Endodermal cell (in vitro differentiated cells): ENCODE data around the gene ZNF423. TPM values are rescaled to one million over a fixed set of nuclear protein-coding genes. Genes with fewer than 3 reads are reported as not detected.

ENCODE experiments used
- DNase-seq: peaks from one replicate; pipeline ENCODE4 v3.0.0-alpha.2; 2017
- H3K27ac ChIP-seq: 2 replicates; pipeline ENCODE4 v1.5.1; 2013; ENCODE audit warnings: mild to moderate bottlenecking, low read depth, low read length, moderate library complexity
- H3K27me3 ChIP-seq: 2 replicates; pipeline ENCODE4 v1.6.1; 2013; ENCODE audit warnings: mild to moderate bottlenecking, low read length, moderate library complexity; ENCODE audit not compliant: insufficient read depth, control insufficient read depth, poor library complexity, severe bottlenecking
- H3K36me3 ChIP-seq: 2 replicates; pipeline ENCODE4 v1.7.0; 2013; ENCODE audit warnings: mild to moderate bottlenecking, low read length, moderate library complexity; ENCODE audit not compliant: control insufficient read depth, insufficient read depth
- H3K4me1 ChIP-seq: one replicate; pipeline ENCODE4 v1.7.0; 2013; ENCODE audit warnings: low read length; ENCODE audit not compliant: control insufficient read depth, insufficient read depth
- H3K4me3 ChIP-seq: 2 replicates; pipeline ENCODE4 v1.5.1; 2013; ENCODE audit warnings: mild to moderate bottlenecking, low read length, moderate library complexity
- H3K9ac ChIP-seq: 2 replicates; pipeline ENCODE4 v1.6.1; 2013; ENCODE audit warnings: mild to moderate bottlenecking, low read length, moderate library complexity; ENCODE audit not compliant: poor library complexity, severe bottlenecking; ENCODE audit errors: extremely low read depth
- H3K9me3 ChIP-seq: 2 replicates; pipeline ENCODE4 v1.6.1; 2013; ENCODE audit warnings: mild to moderate bottlenecking, low read length, moderate library complexity; ENCODE audit not compliant: control insufficient read depth
- H3K27ac Mint-ChIP-seq: 2 replicates; pipeline ENCODE4 v1.8.0; 2020; ENCODE audit warnings: mixed read lengths
- H3K27me3 Mint-ChIP-seq: 2 replicates; pipeline ENCODE4 v1.8.0; 2021; ENCODE audit warnings: mild to moderate bottlenecking, mixed read lengths; ENCODE audit not compliant: insufficient read depth
- H3K36me3 Mint-ChIP-seq: 2 replicates; pipeline ENCODE4 v1.8.0; 2020; ENCODE audit warnings: low read depth, mixed read lengths
- H3K4me1 Mint-ChIP-seq: 2 replicates; pipeline ENCODE4 v1.8.0; 2020; ENCODE audit warnings: mixed read lengths
- H3K4me3 Mint-ChIP-seq: 2 replicates; pipeline ENCODE4 v1.8.0; 2020; ENCODE audit warnings: mild to moderate bottlenecking, moderate library complexity, mixed read lengths
- H3K9me3 Mint-ChIP-seq: 2 replicates; pipeline ENCODE4 v1.8.0; 2020; ENCODE audit warnings: mild to moderate bottlenecking, mixed read lengths
- CTCF ChIP-seq: fragments of 200-600 bp; sonication (generic); conservative IDR thresholded peaks from 2 replicates; pipeline ENCODE4 v1.5.0; 2021; ENCODE audit warnings: antibody characterized with exemption, mild to moderate bottlenecking
- WGBS, 2 experiments: methylation state at CpG; one replicate each; pipeline versions ENCODE4 v1.1.5 to v1.1.7; 2013; ENCODE audit warnings: missing lambda C conversion rate in 2 of 2, mixed read lengths in 1 of 2; ENCODE audit not compliant: insufficient coverage in 1 of 2, insufficient read length in 1 of 2; 5-methylcytosine and 5-hydroxymethylcytosine counted together
- total RNA-seq, 2 donors: library from RNA; stranded (reverse); fragmentation: NEBNext Ultra II Directional in 1 of 2; extraction: Animal tissue kit (Norgen Biotek cat#: 25700) in 1 of 2; gene quantifications; 2 replicates in 1 of 2; 3 replicates in 1 of 2; pipeline ENCODE4 v1.2.1, GENCODE V29; 2021

ZNF423 gene
- total RNA-seq, 2 donors from 2014 or later = 30.3 to 41.9 TPM

- DNase-seq = no peak
- Mint-ChIP-seq H3K27ac (no peak overlapping the region), H3K4me1 (peaks cover 12% of the 10 kb centered on the region), H3K27me3 (no peaks in the 10 kb centered on the region), H3K4me3 (no peak overlapping the region), H3K36me3 (no peaks in the 10 kb centered on the region), H3K9me3 (no peaks in the 10 kb centered on the region)
- no peak overlapping the region for H3K4me3 ChIP-seq
- no peak overlapping the region for H3K27ac ChIP-seq
- no peak for TF ChIP-seq CTCF
- H3K36me3 ChIP-seq = no peaks in the 10 kb centered on the region
- 91 to 93% methylated on average over 5 to 9 of the region's 9 CpGs for WGBS, 2 experiments
- no peak overlapping the region for H3K9ac ChIP-seq
- no peaks in the 10 kb centered on the region for H3K27me3 ChIP-seq
- no peaks in the 10 kb centered on the region for H3K9me3 ChIP-seq
- H3K4me1 ChIP-seq = peaks cover 5% of the 10 kb centered on the region
Observed at GRCh38 chr16:49443576-49443975, 412.3 kb downstream of the ZNF423 start.

GRCh38 chr16:49442805-49443204 lies 413.1 kb downstream of the ZNF423 start:
- no peaks in the 10 kb centered on the region for H3K27me3 Mint-ChIP-seq
- Histone ChIP-seq H3K4me1 (peaks cover 5% of the 10 kb centered on the region), H3K36me3 (no peaks in the 10 kb centered on the region), H3K27me3 (no peaks in the 10 kb centered on the region), H3K27ac (no peak overlapping the region), H3K4me3 (no peak overlapping the region), H3K9ac (no peak overlapping the region), H3K9me3 (no peaks in the 10 kb centered on the region)
- no peaks in the 10 kb centered on the region for H3K9me3 Mint-ChIP-seq
- DNase-seq = peak; percentile 65
- 53% methylated on average over 5 of the region's 5 CpGs; no CpG with 5 or more reads in 1 of the 2 experiments for WGBS, 2 experiments
- peaks cover 12% of the 10 kb centered on the region for H3K4me1 Mint-ChIP-seq
- H3K4me3 Mint-ChIP-seq = no peak overlapping the region
- H3K27ac Mint-ChIP-seq = no peak overlapping the region
- no peak for TF ChIP-seq CTCF
- no peaks in the 10 kb centered on the region for H3K36me3 Mint-ChIP-seq

GRCh38 chr16:49441366-49441780 lies 414.5 kb downstream of the ZNF423 start:
- no peaks in the 10 kb centered on the region for H3K36me3 Mint-ChIP-seq
- no peaks in the 10 kb centered on the region for H3K9me3 Mint-ChIP-seq
- no peak overlapping the region for H3K9ac ChIP-seq
- no peak overlapping the region for H3K27ac Mint-ChIP-seq
- peak; percentile 66 for TF ChIP-seq CTCF
- peak; percentile 89 for DNase-seq
- no peak overlapping the region for H3K4me3 Mint-ChIP-seq
- no peaks in the 10 kb centered on the region for H3K36me3 ChIP-seq
- H3K27ac ChIP-seq = no peak overlapping the region
- H3K4me1 ChIP-seq = peaks cover 5% of the 10 kb centered on the region
- H3K27me3 Mint-ChIP-seq = no peaks in the 10 kb centered on the region
- WGBS, 2 experiments = 35 to 52% methylated on average over 18 of the region's 18 CpGs
- peaks cover 12% of the 10 kb centered on the region for H3K4me1 Mint-ChIP-seq
- no peak overlapping the region for H3K4me3 ChIP-seq
- H3K27me3 ChIP-seq = no peaks in the 10 kb centered on the region
- no peaks in the 10 kb centered on the region for H3K9me3 ChIP-seq
